ENCODE results near the gene PRM2.

GRCh38 chr16:11264155-11264832 lies 12.0 kb downstream of the PRM2 start:
- TF ChIP-seq CTCF (IDR thresholded peaks at IDR 0.05) (no peak), ZFX (IDR thresholded peaks at IDR 0.05; ENCODE audit: borderline replicate concordance) (no peak)

Data from 22Rv1 (cell line).